ENCODE results near the gene RBPMS2. TPM values are rescaled to one million over a fixed set of nuclear protein-coding genes. Genes with fewer than 3 reads are reported as not detected.
"Not testable (repeated sequence)": the region's sequence is repeated elsewhere in the genome, so short reads cannot be mapped to it uniquely, and the experiment has no call there.

Gene RBPMS2
- total and polyA plus RNA-seq, 2 donors (not counting 1 experiment from before 2014, with no cell fraction given) = 0.47 to 0.63 TPM

- Histone ChIP-seq H3K4me2 (replicated peaks; ENCODE audit: low read depth, low read length, poor library complexity, severe bottlenecking) (no peak overlapping the region), H2AFZ (ENCODE audit: insufficient read depth, low read depth, low read length, poor library complexity, severe bottlenecking) (no peak overlapping the region), H3K79me2 (ENCODE audit: control insufficient read depth, insufficient read depth, low read length) (no peaks in the 10 kb centered on the region), H3K9ac (ENCODE audit: low read length) (no peak overlapping the region), H3K9me3 (ENCODE audit: control extremely low read depth in 1 of 3, control insufficient read depth in 2 of 3, insufficient read depth in 1 of 3, low read length in 2 of 3) (no peaks in the 10 kb centered on the region), H3K27ac (ENCODE audit: low read length in 2 of 2) (no peak overlapping the region), H4K20me1 (ENCODE audit: control insufficient read depth, insufficient read depth, low read length, poor library complexity, severe bottlenecking) (no peaks in the 10 kb centered on the region), H3K4me1 (ENCODE audit: control insufficient read depth in 2 of 2, insufficient read depth in 2 of 2, low read length in 2 of 2) (no peaks in the 10 kb centered on the region), H3K4me3 (ENCODE audit: control extremely low read depth in 1 of 5, extremely low read depth in 1 of 5, insufficient read depth in 1 of 5, low read depth in 2 of 5, low read length in 4 of 5) (no peak overlapping the region), H3K36me3 (replicated peaks in 1 of 2; ENCODE audit: control extremely low read depth in 1 of 2, control insufficient read depth in 1 of 2, extremely low read depth in 1 of 2, insufficient read depth in 2 of 2, low read length in 1 of 2) (no peaks in the 10 kb centered on the region), H3K27me3 (replicated peaks in 1 of 4; ENCODE audit: control extremely low read depth in 1 of 4, control insufficient read depth in 3 of 4, insufficient read depth in 4 of 4, low read length in 3 of 4) (peaks cover 0 to 4% (median 0%) of the 10 kb centered on the region in 4 experiments)
- Mint-ChIP-seq H3K27me3 (peaks cover 4% of the 10 kb centered on the region), H3K4me3 (no peak overlapping the region), H3K9me3 (ENCODE audit: insufficient read depth) (no peaks in the 10 kb centered on the region), H3K27ac (no peak overlapping the region), H3K4me1 (no peaks in the 10 kb centered on the region)
- 90% methylated on average over 7 of the region's 8 CpGs for WGBS (ENCODE audit: insufficient coverage)
- CTCF ChIA-PET = interaction anchor here (0.9 to 5.8 kb wide), 5 partner anchors 10 to 68 kb away, joined by 3 to 30 read pairs (median 4); no protein-coding TSS in a partner anchor
- TF ChIP-seq EZH2 (IDR thresholded peaks at IDR 0.05; ENCODE audit: borderline replicate concordance, insufficient read depth, low read depth, low read length, poor library complexity, severe bottlenecking) (no peak), CTCF (IDR thresholded peaks at IDR 0.05) (no peak)
- no peak for DNase-seq
- POLR2A ChIA-PET = no interaction called here
- ATAC-seq (ENCODE audit: low read depth) = no peak
- intact Hi-C loops (cut with micrococcal nuclease) = no loop called here
Observed at GRCh38 chr15:64742385-64742784, 33.0 kb downstream of the RBPMS2 start.

GRCh38 chr15:64741708-64742107 lies 33.7 kb downstream of the RBPMS2 start:
- 95% methylated on average over 13 of the region's 16 CpGs for WGBS (ENCODE audit: insufficient coverage)
- not testable (repeated sequence) for H3K27me3 Mint-ChIP-seq

More at GRCh38 chr15:64741708-64742107, 33.7 kb downstream of the RBPMS2 start:
- H3K4me3 Mint-ChIP-seq; H3K9ac ChIP-seq (ENCODE audit: low read length); H3K79me2 ChIP-seq (ENCODE audit: control insufficient read depth, insufficient read depth, low read length); H3K27ac Mint-ChIP-seq; POLR2A ChIA-PET; H3K9me3 Mint-ChIP-seq (ENCODE audit: insufficient read depth); H2AFZ ChIP-seq (ENCODE audit: insufficient read depth, low read depth, low read length, poor library complexity, severe bottlenecking); H3K9me3 ChIP-seq (ENCODE audit: control extremely low read depth in 1 of 3, control insufficient read depth in 2 of 3, insufficient read depth in 1 of 3, low read length in 2 of 3); H4K20me1 ChIP-seq (ENCODE audit: control insufficient read depth, insufficient read depth, low read length, poor library complexity, severe bottlenecking); ATAC-seq (ENCODE audit: low read depth); H3K27ac ChIP-seq (ENCODE audit: low read length in 2 of 2); H3K4me1 Mint-ChIP-seq; H3K4me2 ChIP-seq (replicated peaks; ENCODE audit: low read depth, low read length, poor library complexity, severe bottlenecking); intact Hi-C loops (cut with micrococcal nuclease); DNase-seq; H3K27me3 ChIP-seq (replicated peaks in 1 of 4; ENCODE audit: control extremely low read depth in 1 of 4, control insufficient read depth in 3 of 4, insufficient read depth in 4 of 4, low read length in 3 of 4); H3K36me3 ChIP-seq (replicated peaks in 1 of 2; ENCODE audit: control extremely low read depth in 1 of 2, control insufficient read depth in 1 of 2, extremely low read depth in 1 of 2, insufficient read depth in 2 of 2, low read length in 1 of 2); H3K4me1 ChIP-seq (ENCODE audit: control insufficient read depth in 2 of 2, insufficient read depth in 2 of 2, low read length in 2 of 2); H3K4me3 ChIP-seq (ENCODE audit: control extremely low read depth in 1 of 5, extremely low read depth in 1 of 5, insufficient read depth in 1 of 5, low read depth in 2 of 5, low read length in 4 of 5): not testable (repeated sequence)
- CTCF ChIA-PET = interaction anchor here (5.8 kb wide), 1 partner anchor 69 kb away, joined by 30 read pairs; no protein-coding TSS in a partner anchor

Measured in B cell (primary cell).